Prostate gland (tissue), 2 donors: ENCODE data around the gene FMOD.

Experiments used
- CTCF ChIP-seq, 4 experiments: fragments of 200-600 bp in 2 of 4; fragments of 450-650 bp in 2 of 4; sonication (generic) in 2 of 4; IDR thresholded peaks; 1 replicate in 3 of 4; 2 replicates in 1 of 4; pipeline ENCODE4 v1.5.1; 2016 to 2019; ENCODE audit warnings: antibody characterized with exemption in 4 of 4, mild to moderate bottlenecking in 2 of 4, moderate library complexity in 2 of 4
- POLR2A ChIP-seq: fragments of 450-650 bp; IDR thresholded peaks from one replicate; pipeline ENCODE4 v1.6.1; 2016; ENCODE audit warnings: antibody characterized with exemption, mild to moderate bottlenecking

DNA sequence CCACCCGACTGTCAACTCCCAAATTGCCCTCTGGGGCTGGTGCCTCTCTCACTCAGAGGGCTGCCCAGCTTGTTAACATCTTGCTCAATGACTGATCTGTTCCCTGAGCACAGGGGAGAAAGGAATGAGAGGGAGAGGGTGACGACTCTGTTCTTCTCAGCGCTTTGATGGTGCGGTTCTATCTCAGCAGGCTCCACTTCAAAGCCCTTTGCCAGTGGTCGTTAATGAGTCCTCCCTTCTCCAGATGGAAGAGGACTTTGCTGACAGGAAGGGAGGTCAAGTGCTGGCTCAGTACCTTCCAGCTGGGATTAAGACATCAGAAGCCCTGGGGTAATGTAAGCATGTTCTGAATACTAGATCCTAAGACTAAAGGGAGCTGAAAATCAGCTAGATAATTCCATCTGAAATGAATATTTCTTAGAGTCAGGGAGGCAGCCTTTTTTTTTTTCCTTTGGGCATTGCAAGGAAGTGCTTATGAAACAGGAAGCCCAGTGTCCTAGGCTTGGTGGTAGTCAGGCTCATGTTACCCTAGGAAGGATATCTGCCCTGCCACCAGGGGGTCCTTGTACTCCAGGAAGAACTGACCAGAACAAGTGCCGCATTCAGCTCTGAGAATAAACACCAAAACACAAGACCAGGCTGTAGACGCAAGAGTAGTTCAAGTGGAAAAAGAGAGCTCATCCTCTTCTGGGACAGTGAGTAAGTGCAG is 4.7 kb downstream of the FMOD start:
- no peak for TF ChIP-seq CTCF (IDR thresholded peaks at IDR 0.05)
- TF ChIP-seq POLR2A = no peak
